GM12878 (cell line): Measurements from ENCODE around the gene MTHFD1L.

Experiments
- ASH2L ChIP-seq: fragments of 300-600, 200-600 bp; sonication (generic); IDR thresholded peaks from 2 replicates; pipeline ENCODE4 v1.6.1; 2017; ENCODE audit warnings: low read depth, mild to moderate bottlenecking, borderline replicate concordance
- ATF7 ChIP-seq: fragments of 450-650 bp; IDR thresholded peaks from 2 replicates; pipeline ENCODE4 v1.6.1; 2016; ENCODE audit warnings: low read depth, mild to moderate bottlenecking
- BCLAF1 ChIP-seq: fragments of 450-650 bp; IDR thresholded peaks from 2 replicates; pipeline ENCODE4 v1.6.1; 2017; ENCODE audit warnings: antibody characterized with exemption, mild to moderate bottlenecking, moderate library complexity
- CHD2 ChIP-seq: IDR thresholded peaks from 2 replicates; pipeline ENCODE4 v1.6.1; 2011; ENCODE audit warnings: low read depth, low read length, improper control_type of control experiment, borderline replicate concordance
- CREM ChIP-seq: IDR thresholded peaks from 2 replicates; pipeline ENCODE4 v1.6.1; 2014; ENCODE audit warnings: antibody characterized with exemption, low read depth
- GATAD2B ChIP-seq: fragments of 450-650 bp; conservative IDR thresholded peaks from 2 replicates; pipeline ENCODE4 v1.6.1; 2017; ENCODE audit warnings: low read depth, mild to moderate bottlenecking, moderate library complexity
- HDAC6 ChIP-seq: fragments of 200-600 bp; sonication (generic); IDR thresholded peaks from one replicate; pipeline ENCODE4 v1.8.0; 2017; ENCODE audit warnings: antibody characterized with exemption; ENCODE audit not compliant: unreplicated experiment
- LARP7 ChIP-seq: fragments of 450-650 bp; IDR thresholded peaks from 2 replicates; pipeline ENCODE4 v1.6.1; 2017; ENCODE audit warnings: mild to moderate bottlenecking
- PML ChIP-seq: IDR thresholded peaks from 2 replicates; pipeline ENCODE4 v1.6.1; 2012; ENCODE audit warnings: low read length, inconsistent platforms
- POLR2A ChIP-seq: IDR thresholded peaks from 2 replicates; pipeline ENCODE4 v1.6.1; 2011; ENCODE audit warnings: low read depth, mild to moderate bottlenecking, low read length
- TF ChIP-seq, protein P1 (sequence below), 3 experiments: IDR thresholded peaks in 2 of 3; conservative IDR thresholded peaks in 1 of 3; 2 replicates each; pipeline ENCODE4 v1.5.1; 2011; ENCODE audit warnings: low read depth in 3 of 3, low read length in 3 of 3, mild to moderate bottlenecking in 3 of 3, control low read depth in 2 of 3, moderate library complexity in 2 of 3, inconsistent platforms in 1 of 3, mixed read lengths in 1 of 3; ENCODE audit not compliant: control insufficient read depth in 2 of 3, insufficient read depth in 1 of 3; ENCODE audit errors: extremely low read depth in 1 of 3
- TF ChIP-seq, protein P2 (sequence below): IDR thresholded peaks from 2 replicates; pipeline ENCODE4 v1.6.1; 2011; ENCODE audit warnings: low read depth, mild to moderate bottlenecking, low read length, moderate library complexity, borderline replicate concordance; ENCODE audit errors: extremely low read depth

- no peak for TF ChIP-seq ASH2L
- no peak for TF ChIP-seq GATAD2B
- TF ChIP-seq, protein P1, sequence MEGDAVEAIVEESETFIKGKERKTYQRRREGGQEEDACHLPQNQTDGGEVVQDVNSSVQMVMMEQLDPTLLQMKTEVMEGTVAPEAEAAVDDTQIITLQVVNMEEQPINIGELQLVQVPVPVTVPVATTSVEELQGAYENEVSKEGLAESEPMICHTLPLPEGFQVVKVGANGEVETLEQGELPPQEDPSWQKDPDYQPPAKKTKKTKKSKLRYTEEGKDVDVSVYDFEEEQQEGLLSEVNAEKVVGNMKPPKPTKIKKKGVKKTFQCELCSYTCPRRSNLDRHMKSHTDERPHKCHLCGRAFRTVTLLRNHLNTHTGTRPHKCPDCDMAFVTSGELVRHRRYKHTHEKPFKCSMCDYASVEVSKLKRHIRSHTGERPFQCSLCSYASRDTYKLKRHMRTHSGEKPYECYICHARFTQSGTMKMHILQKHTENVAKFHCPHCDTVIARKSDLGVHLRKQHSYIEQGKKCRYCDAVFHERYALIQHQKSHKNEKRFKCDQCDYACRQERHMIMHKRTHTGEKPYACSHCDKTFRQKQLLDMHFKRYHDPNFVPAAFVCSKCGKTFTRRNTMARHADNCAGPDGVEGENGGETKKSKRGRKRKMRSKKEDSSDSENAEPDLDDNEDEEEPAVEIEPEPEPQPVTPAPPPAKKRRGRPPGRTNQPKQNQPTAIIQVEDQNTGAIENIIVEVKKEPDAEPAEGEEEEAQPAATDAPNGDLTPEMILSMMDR (IDR thresholded peaks at IDR 0.05 in 2 of 3, conservative IDR thresholded peaks at IDR 0.05 in 1 of 3; ENCODE audit: control insufficient read depth in 2 of 3, extremely low read depth in 1 of 3, insufficient read depth in 1 of 3, low read depth in 3 of 3, low read length in 3 of 3) = no peak
- no peak for TF ChIP-seq HDAC6
- no peak for TF ChIP-seq CHD2
- TF ChIP-seq PML = no peak
- no peak for TF ChIP-seq CREM
- TF ChIP-seq, protein P2, sequence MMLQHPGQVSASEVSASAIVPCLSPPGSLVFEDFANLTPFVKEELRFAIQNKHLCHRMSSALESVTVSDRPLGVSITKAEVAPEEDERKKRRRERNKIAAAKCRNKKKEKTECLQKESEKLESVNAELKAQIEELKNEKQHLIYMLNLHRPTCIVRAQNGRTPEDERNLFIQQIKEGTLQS = no peak
- no peak for TF ChIP-seq ATF7
- TF ChIP-seq LARP7 = no peak
- TF ChIP-seq BCLAF1 = no peak
- no peak for TF ChIP-seq POLR2A
Measured at GRCh38 chr6:151029970-151030369, 164.5 kb downstream of the MTHFD1L start.
